ENCODE measurements around the gene PTPRM.

Gene PTPRM

DNA sequence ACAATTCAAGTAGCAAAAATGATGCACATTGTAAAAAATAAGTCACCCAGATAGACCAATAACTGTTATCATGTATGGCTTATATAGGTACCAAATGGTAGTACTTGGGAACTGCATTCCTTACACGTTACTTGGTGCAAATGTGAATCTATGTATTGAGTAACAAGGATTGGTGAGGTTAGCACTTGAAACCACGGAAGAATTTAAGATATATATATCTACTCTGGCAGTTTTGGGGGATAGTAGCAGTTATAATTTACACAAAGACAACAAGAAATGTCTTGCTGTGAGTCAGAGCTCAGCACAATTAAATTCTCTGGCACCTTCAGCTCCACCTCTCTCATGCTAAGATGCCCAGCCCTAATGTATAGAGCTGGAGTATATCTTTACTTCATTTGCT, 682.7 kb downstream of the PTPRM start:
- TF ChIP-seq CSDC2 (CRISPR knock-in tag; IDR thresholded peaks at IDR 0.05) (no peak), PPARA (CRISPR knock-in tag; IDR thresholded peaks at IDR 0.05; ENCODE audit: borderline replicate concordance) (no peak), GLIS3 (CRISPR knock-in tag; IDR thresholded peaks at IDR 0.05) (no peak), BACH2 (CRISPR knock-in tag; IDR thresholded peaks at IDR 0.05; ENCODE audit: borderline replicate concordance) (no peak), ZC3H10 (CRISPR knock-in tag; IDR thresholded peaks at IDR 0.05) (no peak), ZFP3 (CRISPR knock-in tag; IDR thresholded peaks at IDR 0.05) (no peak), ZNF70 (CRISPR knock-in tag; IDR thresholded peaks at IDR 0.05) (no peak), TCF4 (CRISPR knock-in tag; IDR thresholded peaks at IDR 0.05; ENCODE audit: borderline replicate concordance) (no peak), ZNF8 (CRISPR knock-in tag; IDR thresholded peaks at IDR 0.05) (no peak), OSR1 (CRISPR knock-in tag; IDR thresholded peaks at IDR 0.05) (no peak), PATZ1 (CRISPR knock-in tag; IDR thresholded peaks at IDR 0.05; ENCODE audit: borderline replicate concordance) (no peak), ZFP30 (CRISPR knock-in tag; IDR thresholded peaks at IDR 0.05) (no peak), ZNF565 (CRISPR knock-in tag; conservative IDR thresholded peaks at IDR 0.05; ENCODE audit: low read depth) (no peak), ARNTL (CRISPR knock-in tag; IDR thresholded peaks at IDR 0.05; ENCODE audit: borderline replicate concordance, low read depth) (no peak)
- TF ChIP-seq, protein P1, sequence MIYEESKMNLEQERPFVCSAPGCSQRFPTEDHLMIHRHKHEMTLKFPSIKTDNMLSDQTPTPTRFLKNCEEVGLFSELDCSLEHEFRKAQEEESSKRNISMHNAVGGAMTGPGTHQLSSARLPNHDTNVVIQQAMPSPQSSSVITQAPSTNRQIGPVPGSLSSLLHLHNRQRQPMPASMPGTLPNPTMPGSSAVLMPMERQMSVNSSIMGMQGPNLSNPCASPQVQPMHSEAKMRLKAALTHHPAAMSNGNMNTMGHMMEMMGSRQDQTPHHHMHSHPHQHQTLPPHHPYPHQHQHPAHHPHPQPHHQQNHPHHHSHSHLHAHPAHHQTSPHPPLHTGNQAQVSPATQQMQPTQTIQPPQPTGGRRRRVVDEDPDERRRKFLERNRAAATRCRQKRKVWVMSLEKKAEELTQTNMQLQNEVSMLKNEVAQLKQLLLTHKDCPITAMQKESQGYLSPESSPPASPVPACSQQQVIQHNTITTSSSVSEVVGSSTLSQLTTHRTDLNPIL (CRISPR knock-in tag; IDR thresholded peaks at IDR 0.05; ENCODE audit: low read depth) = no peak
- ATAC-seq = no peak

GRCh38 chr18:8252371-8252770, 685.3 kb downstream of the PTPRM start:
- ATAC-seq = no peak
- TF ChIP-seq ZNF70 (CRISPR knock-in tag; IDR thresholded peaks at IDR 0.05) = no peak
- no peak for TF ChIP-seq ESRRG (CRISPR knock-in tag; IDR thresholded peaks at IDR 0.05)
- TF ChIP-seq ZNF565 (CRISPR knock-in tag; conservative IDR thresholded peaks at IDR 0.05; ENCODE audit: low read depth) = no peak
- TF ChIP-seq, protein P2, sequence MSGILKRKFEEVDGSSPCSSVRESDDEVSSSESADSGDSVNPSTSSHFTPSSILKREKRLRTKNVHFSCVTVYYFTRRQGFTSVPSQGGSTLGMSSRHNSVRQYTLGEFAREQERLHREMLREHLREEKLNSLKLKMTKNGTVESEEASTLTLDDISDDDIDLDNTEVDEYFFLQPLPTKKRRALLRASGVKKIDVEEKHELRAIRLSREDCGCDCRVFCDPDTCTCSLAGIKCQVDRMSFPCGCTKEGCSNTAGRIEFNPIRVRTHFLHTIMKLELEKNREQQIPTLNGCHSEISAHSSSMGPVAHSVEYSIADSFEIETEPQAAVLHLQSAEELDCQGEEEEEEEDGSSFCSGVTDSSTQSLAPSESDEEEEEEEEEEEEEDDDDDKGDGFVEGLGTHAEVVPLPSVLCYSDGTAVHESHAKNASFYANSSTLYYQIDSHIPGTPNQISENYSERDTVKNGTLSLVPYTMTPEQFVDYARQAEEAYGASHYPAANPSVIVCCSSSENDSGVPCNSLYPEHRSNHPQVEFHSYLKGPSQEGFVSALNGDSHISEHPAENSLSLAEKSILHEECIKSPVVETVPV (CRISPR knock-in tag; IDR thresholded peaks at IDR 0.05) = no peak
- no peak for TF ChIP-seq RARB (CRISPR knock-in tag; IDR thresholded peaks at IDR 0.05)
- TF ChIP-seq ZNF8 (CRISPR knock-in tag; IDR thresholded peaks at IDR 0.05) = no peak
- no peak for TF ChIP-seq SNAI2 (CRISPR knock-in tag; IDR thresholded peaks at IDR 0.05)
- TF ChIP-seq ZFP30 (CRISPR knock-in tag; IDR thresholded peaks at IDR 0.05) = no peak
- no peak for TF ChIP-seq TSHZ2 (CRISPR knock-in tag; IDR thresholded peaks at IDR 0.05)
- TF ChIP-seq CSDC2 (CRISPR knock-in tag; IDR thresholded peaks at IDR 0.05) = no peak
- no peak for TF ChIP-seq ZFP3 (CRISPR knock-in tag; IDR thresholded peaks at IDR 0.05)
- TF ChIP-seq ARNTL (CRISPR knock-in tag; IDR thresholded peaks at IDR 0.05; ENCODE audit: borderline replicate concordance, low read depth) = no peak
- no peak for TF ChIP-seq BACH2 (CRISPR knock-in tag; IDR thresholded peaks at IDR 0.05; ENCODE audit: borderline replicate concordance)
- TF ChIP-seq OSR1 (CRISPR knock-in tag; IDR thresholded peaks at IDR 0.05) = no peak
- no peak for TF ChIP-seq ZC3H10 (CRISPR knock-in tag; IDR thresholded peaks at IDR 0.05)

GRCh38 chr18:8253944-8254343, 686.8 kb downstream of the PTPRM start:
- ATAC-seq = peak; percentile 27; the same call in 1 of the 3 replicates
- peak; percentile 13; the same call in 1 of the 2 replicates for TF ChIP-seq ISL1 (CRISPR knock-in tag; IDR thresholded peaks at IDR 0.05)
- peak; percentile 20; the same call in 1 of the 2 replicates for TF ChIP-seq ZNF70 (CRISPR knock-in tag; IDR thresholded peaks at IDR 0.05)
- no peak for TF ChIP-seq BACH2 (CRISPR knock-in tag; IDR thresholded peaks at IDR 0.05; ENCODE audit: borderline replicate concordance)
- TF ChIP-seq PATZ1 (CRISPR knock-in tag; IDR thresholded peaks at IDR 0.05; ENCODE audit: borderline replicate concordance) = no peak
- no peak for TF ChIP-seq OSR1 (CRISPR knock-in tag; IDR thresholded peaks at IDR 0.05)
- TF ChIP-seq TCF4 (CRISPR knock-in tag; IDR thresholded peaks at IDR 0.05; ENCODE audit: borderline replicate concordance) = peak; percentile 92
- no peak for TF ChIP-seq ARNTL (CRISPR knock-in tag; IDR thresholded peaks at IDR 0.05; ENCODE audit: borderline replicate concordance, low read depth)
- no peak for TF ChIP-seq PPARA (CRISPR knock-in tag; IDR thresholded peaks at IDR 0.05; ENCODE audit: borderline replicate concordance)
- TF ChIP-seq ZNF565 (CRISPR knock-in tag; conservative IDR thresholded peaks at IDR 0.05; ENCODE audit: low read depth) = no peak
- no peak for TF ChIP-seq RARB (CRISPR knock-in tag; IDR thresholded peaks at IDR 0.05)
- TF ChIP-seq, protein P1 (CRISPR knock-in tag; IDR thresholded peaks at IDR 0.05; ENCODE audit: low read depth) = 0 out of 2 replicates have a peak, but pooled peaks have one; percentile 14
- TF ChIP-seq TOX (CRISPR knock-in tag; IDR thresholded peaks at IDR 0.05; ENCODE audit: borderline replicate concordance) = no peak
- no peak for TF ChIP-seq ZNF8 (CRISPR knock-in tag; IDR thresholded peaks at IDR 0.05)
- TF ChIP-seq CSDC2 (CRISPR knock-in tag; IDR thresholded peaks at IDR 0.05) = no peak
- TF ChIP-seq POU6F1 (CRISPR knock-in tag; IDR thresholded peaks at IDR 0.05; ENCODE audit: borderline replicate concordance, low read depth) = no peak; the same call in 1 of the 2 replicates

Measured in SK-N-SH treated with all-trans-retinoic acid at 6 μM for 48 hours (cell line).